Panc1 (cell line): ENCODE results near the gene COL11A1.

Experiments used
- POLR2AphosphoS5 ChIP-seq: IDR thresholded peaks from 2 replicates; pipeline ENCODE4 v1.6.1; 2012; ENCODE audit warnings: mild to moderate bottlenecking, low read depth, low read length, moderate library complexity
- SIN3A ChIP-seq: IDR thresholded peaks from 2 replicates; pipeline ENCODE4 v1.6.1; 2012; ENCODE audit warnings: low read depth, mild to moderate bottlenecking, low read length, moderate library complexity, borderline replicate concordance; ENCODE audit not compliant: insufficient read depth
- TF ChIP-seq, protein P1 (sequence below), 2 experiments: IDR thresholded peaks; 2 replicates each; pipeline ENCODE4 v1.6.1; 2011 to 2012; ENCODE audit warnings: low read depth in 2 of 2, control low read depth in 1 of 2, low read length in 1 of 2, mild to moderate bottlenecking in 1 of 2, moderate library complexity in 1 of 2; ENCODE audit not compliant: insufficient read depth in 1 of 2
- TF ChIP-seq, protein P2 (sequence below): fragments of 450-650 bp; IDR thresholded peaks from 2 replicates; pipeline ENCODE4 v1.5.1; 2017; ENCODE audit warnings: mild to moderate bottlenecking

DNA sequence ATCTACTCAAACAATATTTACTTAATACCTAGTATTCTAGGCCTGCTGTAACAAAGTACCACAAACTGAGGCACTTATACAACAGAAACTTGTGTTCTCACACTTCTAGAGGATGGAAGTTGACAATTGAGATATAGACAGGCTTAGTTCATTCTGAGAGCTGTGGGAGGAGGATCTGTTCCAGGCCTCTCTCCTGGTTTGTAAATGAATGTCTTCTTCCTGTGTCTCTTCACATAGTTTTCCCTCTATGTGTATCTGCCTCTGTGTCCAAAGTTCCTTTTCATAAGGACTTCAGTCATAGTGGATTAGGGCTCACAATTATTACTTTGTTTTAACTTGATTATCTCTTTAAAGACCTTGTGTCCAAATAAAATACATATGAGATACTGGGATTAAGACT, 251.1 kb downstream of the COL11A1 start:
- TF ChIP-seq, protein P1, sequence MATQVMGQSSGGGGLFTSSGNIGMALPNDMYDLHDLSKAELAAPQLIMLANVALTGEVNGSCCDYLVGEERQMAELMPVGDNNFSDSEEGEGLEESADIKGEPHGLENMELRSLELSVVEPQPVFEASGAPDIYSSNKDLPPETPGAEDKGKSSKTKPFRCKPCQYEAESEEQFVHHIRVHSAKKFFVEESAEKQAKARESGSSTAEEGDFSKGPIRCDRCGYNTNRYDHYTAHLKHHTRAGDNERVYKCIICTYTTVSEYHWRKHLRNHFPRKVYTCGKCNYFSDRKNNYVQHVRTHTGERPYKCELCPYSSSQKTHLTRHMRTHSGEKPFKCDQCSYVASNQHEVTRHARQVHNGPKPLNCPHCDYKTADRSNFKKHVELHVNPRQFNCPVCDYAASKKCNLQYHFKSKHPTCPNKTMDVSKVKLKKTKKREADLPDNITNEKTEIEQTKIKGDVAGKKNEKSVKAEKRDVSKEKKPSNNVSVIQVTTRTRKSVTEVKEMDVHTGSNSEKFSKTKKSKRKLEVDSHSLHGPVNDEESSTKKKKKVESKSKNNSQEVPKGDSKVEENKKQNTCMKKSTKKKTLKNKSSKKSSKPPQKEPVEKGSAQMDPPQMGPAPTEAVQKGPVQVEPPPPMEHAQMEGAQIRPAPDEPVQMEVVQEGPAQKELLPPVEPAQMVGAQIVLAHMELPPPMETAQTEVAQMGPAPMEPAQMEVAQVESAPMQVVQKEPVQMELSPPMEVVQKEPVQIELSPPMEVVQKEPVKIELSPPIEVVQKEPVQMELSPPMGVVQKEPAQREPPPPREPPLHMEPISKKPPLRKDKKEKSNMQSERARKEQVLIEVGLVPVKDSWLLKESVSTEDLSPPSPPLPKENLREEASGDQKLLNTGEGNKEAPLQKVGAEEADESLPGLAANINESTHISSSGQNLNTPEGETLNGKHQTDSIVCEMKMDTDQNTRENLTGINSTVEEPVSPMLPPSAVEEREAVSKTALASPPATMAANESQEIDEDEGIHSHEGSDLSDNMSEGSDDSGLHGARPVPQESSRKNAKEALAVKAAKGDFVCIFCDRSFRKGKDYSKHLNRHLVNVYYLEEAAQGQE (IDR thresholded peaks at IDR 0.05; ENCODE audit: insufficient read depth in 1 of 2, low read depth in 2 of 2, low read length in 1 of 2): no peak
- TF ChIP-seq, protein P2, sequence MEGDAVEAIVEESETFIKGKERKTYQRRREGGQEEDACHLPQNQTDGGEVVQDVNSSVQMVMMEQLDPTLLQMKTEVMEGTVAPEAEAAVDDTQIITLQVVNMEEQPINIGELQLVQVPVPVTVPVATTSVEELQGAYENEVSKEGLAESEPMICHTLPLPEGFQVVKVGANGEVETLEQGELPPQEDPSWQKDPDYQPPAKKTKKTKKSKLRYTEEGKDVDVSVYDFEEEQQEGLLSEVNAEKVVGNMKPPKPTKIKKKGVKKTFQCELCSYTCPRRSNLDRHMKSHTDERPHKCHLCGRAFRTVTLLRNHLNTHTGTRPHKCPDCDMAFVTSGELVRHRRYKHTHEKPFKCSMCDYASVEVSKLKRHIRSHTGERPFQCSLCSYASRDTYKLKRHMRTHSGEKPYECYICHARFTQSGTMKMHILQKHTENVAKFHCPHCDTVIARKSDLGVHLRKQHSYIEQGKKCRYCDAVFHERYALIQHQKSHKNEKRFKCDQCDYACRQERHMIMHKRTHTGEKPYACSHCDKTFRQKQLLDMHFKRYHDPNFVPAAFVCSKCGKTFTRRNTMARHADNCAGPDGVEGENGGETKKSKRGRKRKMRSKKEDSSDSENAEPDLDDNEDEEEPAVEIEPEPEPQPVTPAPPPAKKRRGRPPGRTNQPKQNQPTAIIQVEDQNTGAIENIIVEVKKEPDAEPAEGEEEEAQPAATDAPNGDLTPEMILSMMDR: no peak
- TF ChIP-seq SIN3A: no peak
- TF ChIP-seq POLR2AphosphoS5: no peak
